Tongue (tissue), 2 donors: ENCODE measurements around the gene STX18. TPM values are rescaled to one million over a fixed set of nuclear protein-coding genes. Genes with fewer than 3 reads are reported as not detected.
A peak's percentile ranks its signal among the peaks of the same experiment; 100 is the strongest.
"Not testable (repeated sequence)": the region's sequence is repeated elsewhere in the genome, so short reads cannot be mapped to it uniquely, and the experiment has no call there.

ENCODE experiments used
- DNase-seq: peaks from one replicate; pipeline ENCODE4 v3.0.0-alpha.2; 2015
- total RNA-seq: library from RNA; depleted of rRNA; stranded (reverse); fragments of >200 nt; gene quantifications from one replicate; pipeline ENCODE4 v1.2.3, GENCODE V29; 2014

The STX18 gene
- total RNA-seq, 1 donor from 2014 or later, result 17.4 TPM

GRCh38 chr4:4437798-4438470, 103.9 kb downstream of the STX18 start:
- no peak for DNase-seq

GRCh38 chr4:4436244-4436823, 105.5 kb downstream of the STX18 start:
- no peak for DNase-seq

- no peak for DNase-seq
Observed at GRCh38 chr4:4433941-4434340, 107.9 kb downstream of the STX18 start.

GRCh38 chr4:4432341-4433125, 109.3 kb downstream of the STX18 start:
- no peak for DNase-seq

DNA sequence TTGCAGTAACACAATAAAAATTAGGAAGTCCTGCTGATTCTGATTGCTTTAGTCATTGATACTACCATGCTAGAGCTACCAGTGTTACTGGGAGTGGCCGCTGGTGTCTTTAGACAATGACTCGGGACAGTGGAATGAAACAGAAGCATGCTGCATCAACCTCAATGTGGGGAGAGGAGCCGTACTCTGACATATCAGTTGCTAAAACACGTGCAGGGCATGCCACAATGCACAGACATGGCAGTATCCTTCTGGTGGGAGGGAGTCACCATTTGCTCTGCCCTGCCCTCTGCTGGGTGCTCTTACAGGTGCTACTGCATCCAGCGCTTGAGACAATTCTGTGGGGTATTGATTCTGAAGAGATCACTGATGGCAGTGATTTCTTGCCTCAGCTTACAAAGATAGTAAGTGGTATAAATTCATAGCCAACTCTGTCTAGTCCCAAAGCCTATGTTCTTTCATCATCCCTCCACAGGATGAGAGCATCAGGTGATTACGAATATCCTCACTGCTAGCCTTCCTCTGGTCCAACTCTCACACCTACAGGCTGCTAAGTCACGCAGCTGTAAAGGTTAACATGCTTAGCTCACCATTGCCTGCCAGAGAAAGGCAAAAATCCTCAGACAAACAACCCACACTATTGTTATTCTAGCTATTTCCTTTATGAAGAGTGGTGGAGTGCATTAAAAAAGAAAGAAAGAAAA, 111.2 kb downstream of the STX18 start:
- DNase-seq, result peak; percentile 69

- DNase-seq, result no peak
Observed at GRCh38 chr4:4428966-4429875, 112.6 kb downstream of the STX18 start.

DNA sequence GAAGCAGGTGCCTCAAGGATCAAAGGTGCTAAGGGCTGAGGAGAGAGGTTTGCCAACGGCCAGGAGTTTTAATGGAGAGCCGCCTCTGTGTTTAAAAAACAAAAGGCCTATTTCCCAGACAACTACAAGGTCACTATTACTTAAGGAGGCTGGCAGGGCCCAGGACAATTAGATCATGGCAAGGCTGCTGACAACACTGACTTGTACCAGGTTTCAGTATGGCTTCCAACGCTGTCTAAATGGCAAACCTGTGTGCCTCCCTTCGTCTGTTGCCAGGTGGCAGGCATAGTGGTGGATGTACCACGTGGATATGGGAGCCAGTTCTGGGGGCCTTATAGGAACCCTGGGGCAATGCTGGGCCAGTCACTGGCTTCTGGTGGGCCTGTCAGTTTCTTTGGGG, 114.0 kb downstream of the STX18 start:
- no peak for DNase-seq

- peak; percentile 21 for DNase-seq
Observed at GRCh38 chr4:4427121-4427870, 114.6 kb downstream of the STX18 start.

- no peak for DNase-seq
Observed at GRCh38 chr4:4426511-4427120, 115.2 kb downstream of the STX18 start.

DNA sequence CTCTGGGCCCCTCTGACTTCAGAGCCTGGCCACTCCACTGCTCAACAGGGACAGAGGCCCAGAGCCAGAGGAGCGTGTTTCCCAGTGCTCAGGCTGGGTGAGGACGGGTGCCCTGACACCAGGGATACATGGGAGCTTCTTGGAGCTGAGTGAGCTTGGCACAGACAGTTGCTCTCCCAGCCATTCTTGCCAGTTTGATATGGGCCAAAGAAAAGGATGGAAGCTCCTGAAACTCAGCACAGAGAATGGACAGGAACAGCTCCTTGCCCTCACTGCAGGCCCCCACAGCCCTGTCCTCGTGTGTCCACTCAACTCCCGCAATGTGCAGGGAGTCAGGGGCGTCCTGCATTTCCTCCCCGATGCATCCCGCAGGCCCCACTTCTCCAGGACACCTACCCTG, 116.2 kb downstream of the STX18 start:
- no peak for DNase-seq

GRCh38 chr4:4425119-4425690, 116.6 kb downstream of the STX18 start:
- no peak for DNase-seq

GRCh38 chr4:4424499-4425115, 117.2 kb downstream of the STX18 start:
- DNase-seq, result no peak

GRCh38 chr4:4423706-4424498, 117.9 kb downstream of the STX18 start:
- DNase-seq, result no peak

DNA sequence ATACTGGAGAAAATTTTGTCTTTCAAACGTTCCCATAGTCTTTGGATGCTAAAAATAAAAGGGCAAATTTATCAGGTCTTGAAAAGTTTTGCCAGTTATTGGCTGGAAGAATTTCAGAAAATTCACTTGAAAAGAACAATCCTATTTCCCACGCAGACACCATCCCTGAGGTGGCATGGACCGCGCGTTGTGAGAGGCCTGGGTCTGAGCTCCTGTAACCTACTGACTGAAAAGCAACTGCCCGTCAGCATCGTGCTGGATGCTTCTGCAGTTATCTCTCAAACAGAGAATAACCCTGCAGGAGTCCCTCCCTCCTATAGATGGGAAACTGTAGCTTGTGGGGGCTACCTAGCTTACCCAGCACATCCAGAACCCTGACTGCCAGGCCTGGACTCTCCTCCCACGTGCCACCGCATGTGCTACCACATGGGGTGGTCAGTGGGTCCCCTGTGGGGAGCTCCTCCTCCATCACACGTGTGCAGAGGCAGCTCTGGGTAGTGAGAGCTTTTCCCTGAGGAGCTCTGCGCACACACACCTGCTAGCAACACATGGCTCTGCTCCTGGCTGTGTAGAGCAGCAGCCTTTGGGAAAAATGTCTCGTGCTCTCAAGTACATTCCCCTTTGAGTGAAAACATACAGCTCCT, 118.9 kb downstream of the STX18 start:
- DNase-seq, result peak; percentile 40

DNA sequence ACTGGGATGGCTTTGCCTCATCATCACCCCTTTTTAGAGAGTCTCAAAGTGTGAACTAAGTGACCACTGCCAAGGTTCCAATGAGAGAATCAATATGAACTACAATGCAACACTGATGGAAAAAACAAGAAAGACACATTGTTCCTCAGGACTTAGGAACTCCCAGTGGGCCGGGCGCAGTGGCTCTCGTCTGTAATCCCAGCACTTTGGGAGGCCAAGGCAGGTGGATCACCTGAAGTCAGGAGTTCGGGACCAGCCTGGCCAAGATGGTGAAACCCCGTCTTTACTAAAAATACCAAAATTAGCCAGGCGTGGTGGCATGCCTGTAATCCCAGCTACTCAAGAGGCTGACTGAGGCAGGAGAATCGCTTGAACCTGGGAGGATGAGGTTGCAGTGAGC, 119.7 kb downstream of the STX18 start:
- DNase-seq, result not testable (repeated sequence)

DNA sequence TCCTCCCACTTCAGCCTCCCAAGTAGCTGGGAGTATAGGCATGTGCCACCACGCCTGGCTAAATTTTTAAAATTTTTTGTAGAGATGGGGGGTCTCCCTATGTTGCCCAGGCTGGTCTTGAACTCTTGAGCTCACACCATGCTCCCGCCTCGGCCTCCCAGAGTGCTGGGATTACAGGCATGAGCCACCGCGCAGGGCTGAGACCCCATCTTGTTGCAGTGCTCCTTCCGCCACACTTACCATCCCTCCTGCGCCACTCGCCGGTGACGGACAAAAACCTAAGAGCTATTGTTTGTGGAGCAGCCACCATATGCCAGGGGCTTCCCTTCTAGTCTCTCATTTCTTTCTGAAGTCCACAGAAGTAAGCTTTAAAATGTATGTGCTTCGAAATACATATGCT, 120.5 kb downstream of the STX18 start:
- no peak for DNase-seq

- DNase-seq, result no peak
Observed at GRCh38 chr4:4420421-4420820, 121.4 kb downstream of the STX18 start.

DNA sequence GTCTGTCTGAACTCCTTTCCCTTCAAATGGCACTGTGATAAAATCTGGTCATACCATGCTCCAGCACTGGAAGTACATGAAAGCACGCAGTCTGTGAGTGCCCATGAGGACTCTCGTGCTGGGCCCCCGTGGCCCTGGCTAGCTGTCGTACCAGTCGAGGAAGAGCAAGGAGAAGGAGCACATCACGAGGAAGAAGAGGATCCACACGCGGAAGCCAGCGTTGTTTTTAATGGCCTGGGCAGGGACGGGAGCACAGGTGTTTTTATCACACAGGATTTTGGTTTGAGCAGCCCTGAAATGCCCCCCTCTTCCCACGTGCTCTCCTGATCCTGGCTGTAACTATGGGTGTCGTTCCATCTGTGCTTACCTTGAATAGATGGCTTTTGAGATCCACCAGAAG, 122.0 kb downstream of the STX18 start:
- no peak for DNase-seq
